Measurements from ENCODE around the gene EXOSC2.
"Not testable (repeated sequence)": the region's sequence is repeated elsewhere in the genome, so short reads cannot be mapped to it uniquely, and the experiment has no call there.

The EXOSC2 gene

DNA sequence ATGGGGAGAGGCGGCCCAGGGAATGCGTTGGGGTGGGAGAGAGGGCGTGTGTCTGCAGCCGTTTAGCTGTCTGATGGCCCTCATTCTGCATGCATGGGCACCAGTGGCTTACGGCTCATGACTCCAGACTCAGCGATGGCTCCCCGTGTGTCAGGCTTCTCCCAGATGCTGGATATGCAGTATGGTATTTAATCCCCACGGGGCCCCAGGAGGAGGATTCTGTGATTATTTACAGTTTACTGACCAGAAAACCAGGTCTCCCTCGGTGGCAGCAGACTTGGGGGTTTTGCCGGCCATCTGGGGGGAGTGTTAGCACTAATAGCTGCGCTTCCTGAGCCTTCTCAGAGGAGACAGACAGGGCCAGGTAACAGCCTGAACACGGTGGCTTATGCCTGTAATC is 24.9 kb upstream of the EXOSC2 start:
- DNase-seq = no peak

DNA sequence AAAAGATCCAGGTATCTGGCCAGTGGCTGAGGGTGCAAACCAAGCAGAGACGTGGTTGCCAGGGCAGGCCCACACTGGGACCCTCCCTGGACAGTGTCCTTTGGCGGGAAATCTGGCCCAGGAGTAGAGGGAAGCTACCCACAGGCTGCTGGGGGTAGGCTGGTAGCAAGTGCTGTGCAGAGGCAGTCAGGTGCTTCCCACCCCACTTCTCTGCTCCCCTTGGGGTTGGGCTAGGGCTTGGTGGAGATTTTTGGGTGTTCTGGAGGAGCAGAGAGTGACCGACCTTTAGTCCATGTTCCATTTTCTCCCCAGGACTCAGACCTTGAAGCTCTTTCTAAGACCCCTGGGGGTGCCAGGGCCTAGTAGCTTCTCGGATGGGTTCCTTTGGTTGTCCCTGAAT is 23.6 kb upstream of the EXOSC2 start:
- DNase-seq = no peak

DNA sequence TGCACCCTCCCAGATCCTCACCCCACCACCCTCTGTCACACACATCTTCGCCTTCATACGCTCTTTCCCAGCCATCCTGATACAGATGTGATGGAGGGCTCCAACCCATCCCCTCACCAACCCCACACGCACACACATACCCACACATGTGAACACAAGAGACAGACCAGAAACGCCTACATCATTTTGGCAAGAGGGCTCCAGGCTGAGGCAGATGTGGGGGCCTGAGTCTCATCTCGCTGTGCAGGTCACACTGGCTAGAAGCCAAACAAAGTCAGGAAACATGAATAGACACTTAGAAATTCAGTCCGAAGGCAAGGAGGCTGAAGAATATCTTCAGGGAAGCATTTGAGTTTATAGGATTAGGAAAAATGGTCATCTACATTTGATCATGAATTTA is 22.9 kb upstream of the EXOSC2 start:
- no peak for DNase-seq

DNA sequence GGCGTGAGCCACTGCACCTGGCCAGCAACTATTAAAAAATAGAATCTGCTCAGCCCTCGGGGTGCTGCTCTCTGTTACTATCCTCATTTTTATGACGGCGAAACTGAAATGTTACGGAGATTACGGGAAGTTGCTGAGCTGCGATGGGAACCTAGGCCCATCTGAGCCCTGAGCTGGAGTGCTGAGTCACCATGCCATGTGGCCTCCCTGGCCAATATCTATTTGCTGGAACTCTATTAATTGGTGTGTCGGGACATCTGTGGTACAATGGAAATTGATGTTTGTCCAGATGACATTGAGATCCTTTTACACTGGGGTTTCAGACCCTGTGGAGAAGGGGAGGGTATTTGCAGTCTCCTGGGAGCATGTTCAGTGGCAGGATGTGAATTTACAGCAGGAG is 21.1 kb upstream of the EXOSC2 start:
- DNase-seq = no peak

DNA sequence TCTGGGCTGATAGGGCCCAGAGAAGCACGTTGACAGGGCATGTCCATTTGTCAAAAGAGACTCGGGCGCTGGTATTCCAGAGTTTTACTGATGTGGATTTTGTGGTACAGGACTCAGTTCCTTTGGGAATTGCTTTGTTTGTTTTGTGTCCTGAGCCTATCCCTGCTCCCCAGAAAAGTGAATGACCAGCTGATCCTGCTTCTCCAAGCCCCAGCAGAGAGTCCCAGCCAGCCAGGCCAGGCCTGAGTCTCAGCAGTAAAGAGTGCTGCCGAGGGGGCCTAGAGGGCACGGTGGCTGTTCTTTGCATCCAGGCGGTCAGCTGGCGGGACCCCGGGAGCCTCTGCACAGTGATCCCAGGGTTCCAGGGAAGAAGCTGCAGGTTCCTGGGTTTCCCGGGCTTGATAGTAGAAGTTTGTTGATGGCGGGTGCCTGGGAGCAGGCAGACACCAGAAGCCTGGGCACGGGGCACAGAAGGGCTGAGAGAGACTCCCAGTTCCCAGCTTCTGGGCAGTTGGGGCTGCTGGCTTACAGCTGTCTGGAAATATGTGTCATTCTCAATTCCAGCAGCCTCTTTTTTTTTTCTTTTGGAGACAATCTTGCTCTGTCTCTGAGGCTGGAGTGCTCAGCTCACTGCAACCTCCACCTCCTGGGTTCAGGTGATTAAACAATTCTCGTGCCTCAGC is 20.5 kb upstream of the EXOSC2 start:
- DNase-seq = no peak

DNA sequence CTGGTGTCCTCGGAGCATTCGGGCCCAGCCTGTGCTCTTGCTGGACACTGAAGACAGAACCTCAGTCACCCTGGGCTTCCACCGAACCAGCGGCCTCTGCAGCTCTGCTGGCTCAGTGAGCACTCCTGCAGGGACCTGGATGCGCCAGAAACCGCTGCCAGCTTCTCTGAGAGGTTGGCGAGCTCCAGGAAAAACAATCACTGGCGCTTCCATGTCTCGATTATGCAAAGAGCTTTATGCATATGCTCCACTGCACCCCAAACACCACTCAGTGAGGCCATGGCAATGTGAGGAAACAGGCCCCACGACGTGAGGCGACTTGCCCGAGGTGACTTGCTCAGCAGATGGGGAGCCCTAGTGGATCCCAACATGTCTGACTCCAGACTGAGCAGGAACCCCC is 18.2 kb upstream of the EXOSC2 start:
- DNase-seq = no peak

DNA sequence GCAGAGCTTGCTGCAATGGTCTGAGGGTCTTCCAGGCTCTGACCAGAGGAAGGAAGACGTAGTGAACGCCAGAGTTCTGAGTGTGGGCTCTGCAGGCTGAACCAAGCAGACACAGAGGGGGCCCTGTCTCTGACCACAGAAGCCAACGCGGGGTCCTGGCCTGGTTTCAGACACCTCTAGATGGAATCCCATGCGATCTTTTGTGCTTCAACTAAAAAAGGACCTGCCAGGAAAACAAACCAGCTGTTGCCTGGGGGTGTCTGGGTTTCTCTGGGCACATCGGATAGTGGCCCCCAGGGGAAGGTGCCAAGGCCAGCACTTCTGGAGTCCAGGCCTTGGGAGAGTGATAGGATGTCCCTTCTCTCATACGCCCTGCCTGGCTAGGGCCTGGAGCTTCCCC is 16.3 kb upstream of the EXOSC2 start:
- no peak for DNase-seq

DNA sequence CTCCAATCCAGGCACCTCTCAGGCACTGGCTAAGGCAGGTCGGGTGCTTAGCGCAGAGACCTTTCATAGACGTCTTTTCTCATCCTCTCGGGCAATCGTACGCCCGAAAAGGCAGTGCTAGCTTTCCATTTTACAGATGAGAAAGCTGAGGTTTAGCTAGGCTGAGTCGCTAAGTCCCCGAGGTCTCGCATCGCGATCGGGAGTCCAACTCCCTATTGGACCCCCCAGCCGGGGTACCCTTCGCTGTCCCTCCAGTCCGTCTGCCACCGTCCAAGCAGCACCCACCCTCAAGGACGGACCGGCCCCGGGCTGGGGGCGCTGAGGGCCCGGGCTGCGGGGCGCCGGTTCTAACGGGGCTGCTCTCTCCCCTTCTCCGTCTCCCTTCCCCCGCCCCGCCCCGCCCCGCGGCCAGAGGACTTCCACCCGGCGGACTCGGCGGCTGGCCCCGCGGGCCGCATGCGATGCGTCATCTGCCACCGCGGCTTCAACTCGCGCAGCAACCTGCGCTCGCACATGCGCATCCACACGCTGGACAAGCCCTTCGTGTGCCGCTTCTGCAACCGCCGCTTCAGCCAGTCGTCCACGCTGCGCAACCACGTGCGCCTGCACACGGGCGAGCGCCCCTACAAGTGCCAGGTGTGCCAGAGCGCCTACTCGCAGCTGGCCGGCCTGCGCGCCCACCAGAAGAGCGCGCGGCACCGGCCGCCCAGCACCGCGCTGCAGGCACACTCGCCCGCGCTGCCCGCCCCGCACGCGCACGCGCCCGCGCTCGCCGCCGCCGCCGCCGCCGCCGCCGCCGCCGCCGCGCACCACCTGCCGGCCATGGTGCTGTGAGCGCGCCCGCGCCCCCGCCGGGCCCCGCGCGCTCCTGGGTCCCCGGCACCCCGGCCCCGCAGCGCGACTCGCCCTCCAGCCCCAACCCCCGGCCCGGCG is 12.5 kb upstream of the EXOSC2 start:
- DNase-seq = peak; percentile 45

DNA sequence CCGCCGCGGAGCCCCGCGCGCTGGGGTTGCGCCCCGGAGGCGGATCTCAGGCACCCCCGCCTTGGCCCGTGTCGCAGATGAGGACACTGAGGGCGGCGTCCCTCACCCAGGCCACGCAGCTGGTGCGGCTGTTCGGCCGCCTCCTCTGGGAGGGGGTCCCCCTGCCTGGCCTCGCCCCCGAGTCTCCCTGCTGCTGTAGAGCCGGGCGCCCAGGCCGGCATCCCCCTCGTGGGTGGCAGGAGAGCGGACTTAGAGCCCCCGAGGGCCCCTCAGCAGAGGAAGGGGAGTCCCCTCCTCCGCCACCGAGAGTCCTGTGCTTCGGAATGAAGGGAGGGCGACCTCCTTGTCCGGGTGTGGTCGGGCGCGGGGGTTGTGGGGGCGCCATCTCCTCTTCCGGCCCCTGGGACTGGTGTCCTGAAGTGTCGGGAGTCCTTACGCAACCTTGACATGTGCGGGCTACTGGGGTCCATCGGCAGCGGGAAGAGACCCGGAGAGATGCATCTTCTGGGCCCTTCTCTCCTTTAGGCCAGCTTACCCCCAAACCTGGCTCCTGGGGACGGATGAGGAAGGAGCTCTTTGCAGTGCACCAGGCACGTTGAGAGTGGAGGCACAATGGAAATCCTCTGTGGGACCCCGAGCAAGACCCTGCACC is 11.7 kb upstream of the EXOSC2 start:
- no peak for DNase-seq

DNA sequence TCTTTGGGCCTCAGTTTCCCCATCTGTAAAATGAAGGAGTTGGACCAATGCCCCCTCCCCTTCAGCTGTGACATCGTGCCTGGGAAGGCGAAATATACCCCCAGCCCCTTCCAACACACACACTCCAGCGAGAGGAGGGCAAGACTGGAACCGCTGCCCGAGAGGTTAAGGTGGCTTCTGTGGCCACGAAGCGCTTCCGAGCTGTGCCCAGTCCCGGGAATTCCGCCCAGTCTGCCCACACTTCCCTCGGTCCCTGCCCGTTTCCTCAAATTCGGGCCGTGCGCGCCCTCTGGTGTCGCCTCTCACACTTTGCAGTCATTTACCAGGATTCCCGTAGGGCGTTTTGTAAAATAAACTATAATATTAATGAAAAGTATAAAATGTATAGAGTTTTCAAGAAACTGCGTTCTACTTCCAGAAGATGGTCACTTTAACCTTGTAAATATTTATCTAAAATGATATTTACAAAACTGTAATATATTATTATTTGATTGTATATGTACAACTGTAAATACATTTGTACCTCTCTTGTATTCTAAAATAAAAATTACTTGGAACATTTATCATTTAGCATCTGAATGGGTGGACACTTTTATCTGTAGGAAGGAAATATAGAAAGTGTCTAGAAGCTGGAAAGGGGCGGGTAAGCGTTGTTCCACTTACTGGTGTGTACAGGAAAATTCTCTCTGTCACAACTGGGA is 11.0 kb upstream of the EXOSC2 start:
- peak; percentile 62 for DNase-seq

DNA sequence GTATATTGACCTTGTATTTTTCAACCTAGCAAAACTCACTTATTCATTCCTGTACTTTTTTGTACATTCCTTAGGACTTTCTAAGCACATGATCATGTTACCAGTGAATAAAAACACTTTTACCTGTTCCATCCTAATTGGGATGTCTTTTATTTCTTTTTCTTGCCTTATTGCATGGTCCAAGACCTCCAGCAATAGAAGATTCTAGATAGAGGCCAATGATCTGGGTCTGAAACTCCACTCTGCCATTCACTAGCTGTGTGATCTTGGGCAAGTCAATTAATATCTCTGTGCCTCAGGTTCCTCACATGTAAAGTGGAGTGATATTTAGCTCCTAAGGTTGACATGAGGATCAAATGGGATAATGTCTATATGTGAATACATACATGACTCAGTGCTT is 8.5 kb upstream of the EXOSC2 start:
- DNase-seq = no peak

DNA sequence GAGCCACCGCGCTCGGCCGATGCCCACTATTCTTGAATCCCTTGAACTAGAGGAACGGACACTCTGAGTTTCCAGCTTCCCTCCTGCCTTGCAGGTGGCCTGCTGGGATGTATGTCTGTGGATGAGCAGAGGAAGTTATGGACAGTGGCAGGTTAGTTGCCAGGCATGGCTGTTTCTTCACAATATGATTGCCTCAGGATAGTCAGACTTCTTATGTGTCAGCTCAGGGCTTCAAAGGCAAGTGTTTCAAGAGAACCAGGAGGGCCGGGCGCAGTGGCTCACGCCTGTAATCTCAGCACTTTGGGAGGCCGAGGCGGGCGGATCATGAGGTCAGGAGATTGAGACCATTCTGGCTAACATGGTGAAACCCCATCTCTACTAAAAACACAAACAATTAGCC is 7.6 kb upstream of the EXOSC2 start:
- not testable (repeated sequence) for DNase-seq

DNA sequence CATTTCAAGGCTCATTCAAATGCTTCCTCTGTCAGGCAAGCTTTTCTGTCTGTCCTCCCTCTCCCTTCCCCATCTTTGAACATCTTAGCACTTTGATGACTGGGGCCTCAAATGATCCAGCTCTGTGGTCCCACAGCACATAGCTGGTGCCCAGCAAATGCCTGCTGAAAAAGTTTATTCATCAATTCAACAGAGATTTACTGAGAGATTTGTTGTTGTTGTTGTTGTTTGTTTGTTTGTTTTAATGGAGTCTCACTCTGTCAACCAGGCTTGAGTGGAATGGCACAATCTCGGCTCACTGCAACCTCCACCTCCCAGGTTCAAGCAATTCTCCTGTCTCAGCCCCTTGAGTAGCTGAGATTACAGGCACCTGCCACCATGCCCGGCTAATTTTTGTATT is 6.0 kb upstream of the EXOSC2 start:
- DNase-seq = no peak

DNA sequence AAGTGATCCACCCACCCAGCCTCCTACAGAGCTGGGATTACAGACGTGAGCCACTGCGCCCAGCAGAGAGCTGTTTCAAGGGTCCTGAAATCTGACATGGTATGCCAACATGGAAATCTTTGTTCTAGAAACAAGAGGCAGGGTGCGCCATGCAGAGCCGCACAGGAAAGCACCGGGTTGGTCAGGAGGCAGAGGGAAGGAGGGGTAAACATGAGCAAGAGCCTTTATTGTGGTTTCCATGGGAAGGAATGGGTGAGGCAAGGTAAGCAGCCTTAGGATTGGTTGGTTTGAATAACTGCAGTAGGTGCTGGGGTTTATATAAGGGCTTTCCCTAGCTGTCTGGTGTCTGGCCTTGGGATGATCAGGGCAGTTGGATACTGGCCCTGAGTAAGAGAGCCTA is 5.5 kb upstream of the EXOSC2 start:
- no peak for DNase-seq

DNA sequence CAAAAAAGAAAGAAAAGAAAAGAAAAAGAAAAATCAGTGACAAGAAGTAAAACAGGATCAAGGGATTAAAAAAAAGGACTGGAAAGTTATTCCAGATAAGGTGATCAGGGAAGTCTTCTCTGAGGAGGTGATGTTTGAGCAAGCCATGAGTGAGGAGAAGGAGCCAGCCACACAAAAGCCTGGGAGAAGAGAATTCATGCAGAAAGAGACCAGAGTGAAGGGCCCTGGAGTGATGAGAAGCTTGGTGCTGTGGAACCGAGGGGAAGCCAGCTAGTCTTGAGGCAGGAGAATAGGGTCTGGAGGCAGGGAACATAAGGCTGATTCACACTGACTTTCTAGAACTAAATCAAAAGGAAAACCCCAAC is 4.0 kb upstream of the EXOSC2 start:
- DNase-seq = no peak

DNA sequence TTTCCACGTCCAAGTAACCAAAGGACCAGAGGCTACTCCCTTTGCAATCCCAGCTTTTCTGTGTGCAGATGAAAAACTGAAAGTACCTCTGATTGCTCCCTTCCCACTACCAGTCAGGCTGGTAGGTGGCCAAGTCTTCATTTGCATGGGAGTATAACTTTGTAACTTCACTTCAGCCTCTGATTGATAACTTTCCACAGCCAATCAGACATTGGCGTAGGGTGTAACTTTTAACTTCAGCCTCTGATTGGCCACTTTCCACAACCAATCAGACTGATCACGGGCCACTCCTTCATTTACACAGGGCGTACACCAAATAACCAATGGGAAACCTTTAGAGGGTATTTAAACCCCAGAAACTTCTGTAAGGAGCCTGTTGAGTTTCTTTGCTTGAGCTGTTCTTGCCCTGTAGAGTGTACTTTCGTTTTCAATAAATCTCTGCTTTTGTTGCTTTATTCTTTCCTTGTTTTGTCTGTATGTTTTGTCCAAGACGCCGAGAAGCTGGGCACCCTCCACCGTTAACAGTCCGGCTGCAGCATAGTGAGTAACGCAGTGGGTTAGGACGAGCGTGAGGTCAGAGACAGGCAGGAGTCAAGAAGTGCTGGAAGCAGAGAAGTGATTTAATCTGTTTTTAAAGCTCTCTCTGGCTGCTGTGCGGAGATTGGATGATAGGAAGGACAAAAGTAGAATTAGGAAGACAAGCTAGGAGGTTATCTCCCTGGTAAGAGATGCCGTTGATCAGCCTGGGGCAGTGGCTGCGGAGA is 3.5 kb upstream of the EXOSC2 start:
- peak; percentile 67 for DNase-seq

DNA sequence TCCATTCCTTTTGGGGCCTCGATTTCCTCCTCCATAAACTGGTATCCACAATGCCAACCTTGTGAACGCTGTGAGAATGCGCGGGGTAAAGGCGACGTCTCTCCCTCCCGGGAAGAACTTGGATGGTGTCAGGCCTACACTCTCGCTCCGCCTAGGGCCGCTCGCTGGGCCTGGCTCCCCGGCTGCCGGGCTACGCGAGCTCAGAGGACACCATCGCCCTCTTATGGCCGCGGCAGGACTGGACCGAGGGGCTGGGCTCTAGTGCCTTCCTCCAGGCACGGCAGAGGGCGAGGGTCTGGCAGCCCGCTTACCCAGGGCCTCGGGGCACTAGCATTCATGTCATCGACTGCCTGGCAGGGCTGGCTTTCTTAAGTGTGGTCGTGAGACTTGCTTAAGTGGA is 1.3 kb upstream of the EXOSC2 start:
- no peak for DNase-seq

DNA sequence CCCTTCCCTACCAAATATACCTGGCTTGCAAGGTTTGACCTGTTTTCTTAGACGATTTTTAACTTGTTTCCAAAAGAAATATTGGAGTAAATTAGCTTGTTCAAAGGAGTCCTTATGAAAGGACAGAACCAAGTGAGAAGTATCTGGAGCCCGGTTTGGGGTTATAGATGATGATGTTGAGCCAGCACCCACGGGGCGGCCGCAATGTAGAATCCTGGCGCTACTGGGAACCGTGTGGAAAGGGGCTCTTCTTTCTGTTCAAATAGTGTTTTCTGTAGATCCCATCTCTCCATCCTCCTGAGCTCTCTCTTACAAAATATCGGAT is 517 bp upstream of the EXOSC2 start:
- no peak for DNase-seq

DNA sequence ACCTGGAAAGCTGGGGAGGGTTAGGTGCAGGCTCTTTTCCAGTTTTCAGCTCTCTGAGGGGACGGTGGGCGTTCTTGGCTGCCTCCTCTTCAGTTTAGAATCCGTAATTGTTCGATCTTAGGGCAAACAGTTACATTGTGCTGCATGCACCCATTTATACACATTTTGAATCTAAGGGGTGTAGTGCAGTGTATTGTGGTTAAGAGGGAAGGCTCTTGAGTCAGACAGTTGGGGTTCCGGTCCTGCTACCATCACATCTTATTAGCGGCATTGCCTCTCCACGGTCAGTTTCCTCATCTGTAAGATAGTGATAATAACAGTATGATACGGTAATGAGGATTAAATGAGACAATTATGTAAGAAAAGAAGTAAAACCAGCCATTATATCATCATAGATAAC is 625 bp downstream of the EXOSC2 start:
- DNase-seq = no peak

DNA sequence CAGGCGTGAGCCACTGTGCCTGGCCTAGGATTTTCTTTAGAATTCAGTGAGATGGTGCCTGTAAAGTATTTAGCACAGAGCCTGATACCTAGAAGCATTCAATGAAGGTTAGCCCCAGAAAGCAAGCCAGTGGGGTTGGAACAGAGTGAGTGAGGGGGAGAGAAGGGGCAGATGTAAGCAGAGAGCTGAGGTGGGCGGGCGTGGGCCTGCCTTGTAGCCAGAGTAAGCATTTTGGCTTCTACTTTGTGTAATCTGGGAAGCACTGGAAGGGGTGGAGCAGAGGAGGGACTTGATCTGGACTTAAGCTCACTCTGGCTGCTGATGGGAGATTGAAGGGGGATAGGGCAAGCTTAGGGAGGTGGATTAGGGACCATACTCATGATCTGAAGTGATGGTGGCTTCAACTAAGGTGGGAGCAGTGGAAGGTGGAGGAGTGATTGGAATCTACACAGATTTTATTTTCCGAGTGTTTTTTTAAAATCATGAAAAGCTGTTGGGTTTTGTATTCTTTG is 2.6 kb downstream of the EXOSC2 start:
- DNase-seq = no peak

DNA sequence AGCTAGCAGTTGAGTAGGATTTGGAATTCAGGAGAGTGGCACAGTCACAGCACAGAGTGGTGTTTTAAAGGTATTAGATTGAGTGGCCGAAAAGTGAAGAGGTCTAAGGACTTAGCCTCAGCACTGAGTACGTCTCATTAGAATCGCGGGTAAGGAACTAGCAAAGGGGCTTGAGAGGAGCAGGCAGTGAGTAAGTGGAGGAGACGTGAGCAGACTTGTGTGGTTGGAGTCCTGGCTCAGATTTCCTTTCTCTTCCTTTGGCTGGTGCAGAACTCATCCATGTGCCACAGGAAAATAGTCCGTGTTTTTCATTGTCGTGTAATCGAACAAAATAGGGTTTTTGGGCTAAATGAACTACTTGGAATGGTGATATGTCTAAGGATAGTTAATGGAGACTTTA is 3.4 kb downstream of the EXOSC2 start:
- DNase-seq = no peak

DNA sequence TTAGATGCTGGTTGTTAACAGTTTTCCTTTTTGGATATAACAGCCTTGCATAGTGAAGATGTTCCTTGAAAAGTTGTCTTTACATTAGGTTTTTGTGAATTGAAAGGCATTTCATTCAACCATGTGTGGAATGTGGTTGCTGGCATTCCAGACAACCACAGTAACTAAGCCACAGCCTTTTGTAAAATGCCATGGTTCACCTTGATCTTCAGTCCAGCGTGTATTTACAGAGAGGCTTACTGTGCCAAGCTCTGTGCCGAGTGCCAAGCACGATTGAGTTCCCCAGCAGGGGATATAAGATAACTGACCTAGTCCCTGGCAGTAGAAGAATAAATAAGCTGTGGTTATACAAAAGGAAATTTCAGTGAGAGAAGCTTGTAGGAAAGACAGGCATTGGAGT is 4.9 kb downstream of the EXOSC2 start:
- no peak for DNase-seq

DNA sequence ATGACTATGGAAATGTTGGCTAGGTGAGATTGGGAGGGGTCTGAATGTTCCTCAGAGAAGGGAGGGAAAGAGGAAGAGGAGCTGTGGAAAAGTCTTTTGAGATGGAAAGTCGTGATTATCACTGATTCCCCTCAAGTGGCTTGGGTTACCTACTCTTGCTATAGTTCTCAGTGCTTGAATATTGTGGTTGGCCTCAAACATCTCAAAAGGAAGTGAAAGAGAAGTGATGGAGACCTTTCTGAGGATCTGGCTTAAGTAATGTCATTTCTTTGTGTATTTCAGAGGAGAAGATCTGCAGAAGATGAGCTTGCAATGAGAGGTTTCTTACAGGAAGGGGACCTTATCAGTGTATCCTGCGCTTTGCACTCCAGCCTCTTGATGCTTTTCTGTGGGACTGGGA is 5.5 kb downstream of the EXOSC2 start:
- no peak for DNase-seq

Measured in NCI-H1417 treated with DMSO at 0.1 percent for 48 hours (cell line).